DOHH2 (cell line): ENCODE measurements around the gene GRK6.

Experiments used
- EZH2phosphoT487 ChIP-seq: fragments of 200-600 bp; sonication (generic); IDR thresholded peaks from 2 replicates; pipeline ENCODE4 v1.6.1; 2017; ENCODE audit warnings: borderline replicate concordance, mild to moderate bottlenecking, antibody characterized with exemption, low read length, moderate library complexity, mixed read lengths
- TF ChIP-seq, protein P1 (sequence below): fragments of 200-600 bp; sonication (generic); IDR thresholded peaks from one replicate; pipeline ENCODE4 v1.5.1; 2014; ENCODE audit warnings: antibody characterized with exemption, mild to moderate bottlenecking, low read depth, low read length; ENCODE audit not compliant: poor library complexity, severe bottlenecking

GRCh38 chr5:177426566-177427210 is at the start of gene GRK6:
- TF ChIP-seq, protein P1, sequence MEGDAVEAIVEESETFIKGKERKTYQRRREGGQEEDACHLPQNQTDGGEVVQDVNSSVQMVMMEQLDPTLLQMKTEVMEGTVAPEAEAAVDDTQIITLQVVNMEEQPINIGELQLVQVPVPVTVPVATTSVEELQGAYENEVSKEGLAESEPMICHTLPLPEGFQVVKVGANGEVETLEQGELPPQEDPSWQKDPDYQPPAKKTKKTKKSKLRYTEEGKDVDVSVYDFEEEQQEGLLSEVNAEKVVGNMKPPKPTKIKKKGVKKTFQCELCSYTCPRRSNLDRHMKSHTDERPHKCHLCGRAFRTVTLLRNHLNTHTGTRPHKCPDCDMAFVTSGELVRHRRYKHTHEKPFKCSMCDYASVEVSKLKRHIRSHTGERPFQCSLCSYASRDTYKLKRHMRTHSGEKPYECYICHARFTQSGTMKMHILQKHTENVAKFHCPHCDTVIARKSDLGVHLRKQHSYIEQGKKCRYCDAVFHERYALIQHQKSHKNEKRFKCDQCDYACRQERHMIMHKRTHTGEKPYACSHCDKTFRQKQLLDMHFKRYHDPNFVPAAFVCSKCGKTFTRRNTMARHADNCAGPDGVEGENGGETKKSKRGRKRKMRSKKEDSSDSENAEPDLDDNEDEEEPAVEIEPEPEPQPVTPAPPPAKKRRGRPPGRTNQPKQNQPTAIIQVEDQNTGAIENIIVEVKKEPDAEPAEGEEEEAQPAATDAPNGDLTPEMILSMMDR = no peak
- TF ChIP-seq EZH2phosphoT487 = no peak
